Fibroblast of villous mesenchyme (primary cell): ENCODE measurements around the gene TSPEAR. TPM values are rescaled to one million over a fixed set of nuclear protein-coding genes. Genes with fewer than 3 reads are reported as not detected.
A peak's percentile ranks its signal among the peaks of the same experiment; 100 is the strongest.

Experiments
- DNase-seq: peaks from one replicate; pipeline ENCODE4 v3.0.0-alpha.2; 2010; ENCODE audit warnings: low read depth
- H3K4me3 ChIP-seq: 2 replicates; pipeline ENCODE4 v1.5.1; 2011; ENCODE audit warnings: low read depth, mild to moderate bottlenecking, low read length
- CTCF ChIP-seq: IDR thresholded peaks from 2 replicates; pipeline ENCODE4 v1.5.1; 2012; ENCODE audit warnings: low read depth, mild to moderate bottlenecking, low read length; ENCODE audit not compliant: insufficient read depth
- total RNA-seq: library from RNA; depleted of rRNA; stranded (reverse); fragments of >200 nt; gene quantifications from 2 replicates; pipeline ENCODE4 v1.2.3, GENCODE V29; 2012

The TSPEAR gene
- total RNA-seq, 1 donor = not detected

GRCh38 chr21:44734841-44735240 is 23.5 kb upstream of the TSPEAR start:
- no peak for TF ChIP-seq CTCF
- no peak overlapping the region for H3K4me3 ChIP-seq
- DNase-seq = no peak

GRCh38 chr21:44734026-44734745 is 22.8 kb upstream of the TSPEAR start:
- no peak for TF ChIP-seq CTCF
- DNase-seq = no peak
- H3K4me3 ChIP-seq = no peak overlapping the region

GRCh38 chr21:44732956-44733355 is 21.6 kb upstream of the TSPEAR start:
- TF ChIP-seq CTCF = no peak
- no peak overlapping the region for H3K4me3 ChIP-seq
- no peak for DNase-seq

- no peak overlapping the region for H3K4me3 ChIP-seq
- TF ChIP-seq CTCF = no peak
- DNase-seq = no peak
These were observed 20.9 kb upstream of the TSPEAR start for GRCh38 chr21:44732263-44732662.

- DNase-seq = peak; percentile 19
- TF ChIP-seq CTCF = no peak
These were observed 19.7 kb upstream of the TSPEAR start for GRCh38 chr21:44730951-44731579.

GRCh38 chr21:44730028-44730395 is 18.6 kb upstream of the TSPEAR start:
- no peak overlapping the region for H3K4me3 ChIP-seq
- DNase-seq = no peak
- no peak for TF ChIP-seq CTCF

More at GRCh38 chr21:44730951-44731579, 19.7 kb upstream of the TSPEAR start:
- H3K4me3 ChIP-seq = no peak overlapping the region
